ENCODE measurements around the gene RGS1. TPM values are rescaled to one million over a fixed set of nuclear protein-coding genes. Genes with fewer than 3 reads are reported as not detected.

Gene RGS1
- total and polyA plus RNA-seq, 2 of the 8 experiments (the other 6 are each of a cell fraction or from before 2014, with no cell fraction given): not detected

DNA sequence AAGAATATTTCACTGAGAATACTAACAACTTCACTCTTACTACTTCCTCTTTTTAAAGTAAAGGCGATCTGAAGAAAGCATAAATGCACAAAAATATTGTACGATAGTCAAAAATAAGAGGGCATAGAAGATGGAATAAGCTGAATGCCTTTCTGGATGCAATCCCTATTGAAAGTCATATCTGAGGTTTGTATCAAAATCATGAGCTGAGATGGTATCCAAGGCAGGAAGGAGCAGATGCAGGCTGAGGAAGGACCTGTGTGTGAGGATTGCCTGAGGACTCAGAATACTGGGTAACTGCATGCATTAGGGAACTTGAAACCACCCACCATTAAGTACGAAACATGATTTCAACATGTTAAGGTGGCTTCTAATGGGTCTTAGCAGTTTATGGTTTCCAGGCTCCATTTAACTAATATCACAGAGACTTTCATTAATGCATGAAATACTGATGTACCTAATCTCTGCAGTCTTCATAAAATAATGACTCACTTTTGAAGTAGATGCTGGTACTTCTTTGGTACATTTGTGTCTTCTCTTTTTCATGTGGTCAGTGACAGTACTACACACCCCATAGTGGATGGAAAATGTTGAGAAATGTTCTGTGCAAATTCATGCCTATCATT is 29.6 kb upstream of the RGS1 start (continued):
- TF ChIP-seq CHD7 (IDR thresholded peaks at IDR 0.05; ENCODE audit: insufficient replicate concordance, low read length) (no peak), ASH2L (IDR thresholded peaks at IDR 0.05; ENCODE audit: low read length) (no peak), JUND (IDR thresholded peaks at IDR 0.05; ENCODE audit: low read length) (no peak)
- TF ChIP-seq, protein P1, sequence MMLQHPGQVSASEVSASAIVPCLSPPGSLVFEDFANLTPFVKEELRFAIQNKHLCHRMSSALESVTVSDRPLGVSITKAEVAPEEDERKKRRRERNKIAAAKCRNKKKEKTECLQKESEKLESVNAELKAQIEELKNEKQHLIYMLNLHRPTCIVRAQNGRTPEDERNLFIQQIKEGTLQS (IDR thresholded peaks at IDR 0.05; ENCODE audit: insufficient read depth, low read depth, low read length): no peak
- TF ChIP-seq, protein P2, sequence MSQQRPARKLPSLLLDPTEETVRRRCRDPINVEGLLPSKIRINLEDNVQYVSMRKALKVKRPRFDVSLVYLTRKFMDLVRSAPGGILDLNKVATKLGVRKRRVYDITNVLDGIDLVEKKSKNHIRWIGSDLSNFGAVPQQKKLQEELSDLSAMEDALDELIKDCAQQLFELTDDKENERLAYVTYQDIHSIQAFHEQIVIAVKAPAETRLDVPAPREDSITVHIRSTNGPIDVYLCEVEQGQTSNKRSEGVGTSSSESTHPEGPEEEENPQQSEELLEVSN (IDR thresholded peaks at IDR 0.05): no peak
